HTR-8/SVneo (cell line): ENCODE results near the gene BST1.

Experiments
- DNase-seq: peaks from one replicate; pipeline ENCODE4 v3.0.0; 2011; ENCODE audit warnings: low spot score, mixed read lengths; ENCODE audit not compliant: insufficient read length
- FAIRE-seq: peaks from 2 replicates; lab custom pipeline; 2011; peaks lifted over from hg19 to GRCh38; lab: Jason Lieb, UNC

BST1 gene

DNA sequence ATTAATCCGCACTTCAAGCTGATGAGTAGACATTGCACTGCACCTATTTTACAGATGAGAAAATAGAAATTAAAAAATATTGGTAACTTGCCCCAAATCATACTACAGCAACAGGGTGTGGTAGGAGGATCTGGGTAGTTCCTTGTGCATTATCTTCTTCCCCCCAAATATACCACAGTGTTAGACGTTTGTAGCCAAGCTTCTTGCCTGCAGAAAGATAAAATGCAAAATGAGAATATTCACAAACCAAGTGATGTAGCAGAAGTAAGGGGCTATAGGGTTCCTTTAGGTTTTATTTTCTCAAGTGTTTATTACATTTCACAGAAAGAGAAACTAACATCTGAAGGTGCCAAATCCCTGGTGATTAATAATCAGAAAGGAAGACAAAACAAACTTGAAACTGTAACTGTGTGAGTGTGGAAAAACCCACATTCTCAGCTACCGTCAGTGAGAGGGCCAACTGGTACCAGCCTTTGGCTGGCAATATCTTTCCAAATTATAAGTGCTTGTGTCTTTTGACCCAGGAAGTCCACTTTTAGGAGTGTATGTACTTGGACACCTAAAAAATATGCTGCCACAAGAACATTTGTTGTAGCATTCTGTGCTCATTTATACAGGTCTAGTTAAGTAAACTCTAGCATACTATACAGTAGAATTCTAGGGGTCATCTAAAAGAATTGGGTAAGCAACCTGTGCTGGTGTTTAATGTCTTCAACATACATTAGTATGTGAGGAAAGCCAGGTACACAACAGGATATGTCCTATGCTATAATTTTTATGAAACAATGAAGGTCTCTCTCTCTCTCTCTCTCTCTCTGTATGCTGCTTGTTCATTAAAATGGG, 68.6 kb downstream of the BST1 start:
- no peak for FAIRE-seq
- no peak for DNase-seq

DNA sequence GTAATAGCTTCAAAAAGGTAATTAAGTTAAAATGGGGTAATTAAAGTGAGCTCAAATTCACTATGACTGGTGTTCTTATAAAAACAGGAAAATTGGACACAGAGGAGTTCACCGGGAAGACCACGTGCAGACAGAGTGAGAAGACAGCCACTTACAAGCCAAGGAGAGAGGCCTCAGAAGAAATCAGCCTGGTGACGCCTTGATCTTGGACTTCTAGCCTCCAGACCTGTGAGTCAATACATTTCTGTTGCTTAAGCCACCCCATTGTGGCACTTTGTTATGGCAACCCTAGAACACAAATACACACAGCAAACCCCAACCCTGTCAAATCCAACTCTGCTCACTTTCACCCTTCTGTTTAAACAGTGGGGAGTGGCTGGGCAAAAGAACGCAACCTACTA, 71.2 kb downstream of the BST1 start:
- DNase-seq (no peak), FAIRE-seq (no peak)

DNA sequence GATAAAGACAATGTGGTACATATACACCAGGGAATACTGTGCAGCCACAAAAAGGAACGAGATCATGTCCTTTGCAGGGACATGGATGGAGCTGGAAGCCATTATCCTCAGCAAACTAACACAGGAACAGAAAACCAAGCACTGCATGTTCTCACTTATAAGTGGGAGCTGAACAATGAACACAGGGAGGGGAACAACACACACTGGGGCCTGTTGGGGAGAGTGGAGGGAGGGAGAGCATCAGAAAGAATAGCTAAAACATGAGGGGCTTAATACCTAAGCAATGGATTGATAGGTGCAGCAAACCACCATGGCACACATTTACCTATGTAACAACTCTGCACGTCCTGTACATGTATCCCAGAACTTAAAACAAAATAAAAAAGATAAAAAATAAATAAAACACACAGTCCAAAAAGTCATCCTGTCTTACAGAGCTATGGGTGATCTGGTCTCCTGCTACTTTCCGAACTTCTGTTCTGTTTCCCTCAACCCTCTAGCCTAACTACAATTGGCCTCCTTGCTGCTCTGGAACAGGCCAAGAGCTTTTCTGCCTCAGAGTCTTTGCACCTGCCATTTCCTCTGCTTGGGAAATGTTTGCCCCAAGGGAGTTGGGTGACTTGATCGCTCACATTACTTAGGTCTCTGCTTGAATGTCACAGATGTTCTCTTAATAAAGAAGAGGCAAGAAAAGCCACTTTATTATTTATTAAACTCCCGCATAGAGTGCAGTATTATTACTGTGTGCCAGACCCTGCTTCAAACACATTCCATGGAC, 74.2 kb downstream of the BST1 start:
- no peak for DNase-seq

GRCh38 chr4:15777697-15778288, 74.9 kb downstream of the BST1 start:
- FAIRE-seq (no peak), DNase-seq (no peak)

More for the DNA sequence above, 74.2 kb downstream of the BST1 start:
- no peak for FAIRE-seq

GRCh38 chr4:15778289-15779241, 75.7 kb downstream of the BST1 start, which contains the start of gene CD38:
TSS of gene CD38 (plus strand) at chr4:15778328. CDS start at chr4:15778415, 87 bp downstream.
- DNase-seq (peak; percentile 28), FAIRE-seq (peak; percentile 26)

DNA sequence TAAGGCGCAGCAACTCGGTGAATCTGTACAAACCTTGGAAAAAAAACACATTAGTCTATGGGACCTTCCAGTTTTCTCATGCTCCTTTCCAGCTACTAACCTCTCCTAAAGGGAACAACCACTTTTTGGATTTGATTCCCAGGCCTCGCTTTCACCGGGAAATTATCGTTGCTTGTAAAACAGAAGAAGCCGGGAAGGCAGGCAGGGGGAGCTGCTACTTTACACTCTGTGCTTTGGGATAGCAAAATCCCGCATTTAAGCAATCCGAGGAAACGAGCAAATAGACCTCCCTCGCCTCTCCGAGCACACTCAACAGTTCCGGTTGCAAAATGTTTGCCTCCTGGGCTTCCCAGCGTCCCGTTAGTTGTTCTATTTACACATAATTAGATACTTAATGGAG, 76.4 kb downstream of the BST1 start:
- FAIRE-seq (no peak), DNase-seq (peak; percentile 52)

- DNase-seq, result no peak
- FAIRE-seq, result no peak
These were observed 76.9 kb downstream of the BST1 start for GRCh38 chr4:15779809-15780208.

- FAIRE-seq (no peak), DNase-seq (no peak)
These were observed 78.7 kb downstream of the BST1 start for GRCh38 chr4:15781427-15782095.
